Esophagus muscularis mucosa (tissue), 4 donors: ENCODE data around the gene PAXIP1. TPM values are rescaled to one million over a fixed set of nuclear protein-coding genes. Genes with fewer than 3 reads are reported as not detected.

Source experiments
- DNase-seq: peaks from one replicate; pipeline ENCODE4 v3.0.0-alpha.2; 2017; ENCODE audit errors: extremely low spot score
- H3K27ac ChIP-seq, 4 donors: fragments of 200-600 bp; sonication (generic); replicated peaks in 1 of 4; 1 replicate in 3 of 4; 2 replicates in 1 of 4; pipeline ENCODE4 v1.5.1; 2016 to 2019; ENCODE audit warnings: mild to moderate bottlenecking in 1 of 4
- H3K27me3 ChIP-seq, 4 donors: fragments of 200-600 bp; sonication (generic); one replicate each; pipeline versions ENCODE4 v1.5.1 to v1.6.0; 2016 to 2019
- H3K36me3 ChIP-seq, 4 donors: fragments of 200-600 bp; sonication (generic); one replicate each; pipeline ENCODE4 v1.5.1; 2016 to 2019
- H3K4me1 ChIP-seq, 4 donors: fragments of 200-600 bp; sonication (generic); one replicate each; pipeline ENCODE4 v1.5.1; 2016 to 2019
- H3K4me3 ChIP-seq, 4 donors: fragments of 200-600 bp; sonication (generic); 1 replicate in 2 of 4; 2 replicates in 2 of 4; pipeline ENCODE4 v1.5.1; 2016 to 2019; ENCODE audit warnings: mild to moderate bottlenecking in 4 of 4, moderate library complexity in 1 of 4
- H3K9me3 ChIP-seq, 4 donors: fragments of 200-600 bp; sonication (generic); 1 replicate in 3 of 4; 2 replicates in 1 of 4; pipeline ENCODE4 v1.5.1; 2016 to 2019
- EP300 ChIP-seq: sonication (generic); formaldehyde crosslinking; IDR thresholded peaks from one replicate; pipeline ENCODE4 v1.6.1; 2017; ENCODE audit warnings: antibody characterized with exemption
- POLR2A ChIP-seq: fragments of 450-650 bp; IDR thresholded peaks from one replicate; pipeline ENCODE4 v1.6.1; 2017; ENCODE audit warnings: antibody characterized with exemption, moderate library complexity, mild to moderate bottlenecking, low read depth
- POLR2AphosphoS5 ChIP-seq, 2 donors: sonication (generic); formaldehyde crosslinking; IDR thresholded peaks; one replicate each; pipeline ENCODE4 v1.6.1; 2017; ENCODE audit warnings: antibody characterized with exemption in 2 of 2
- WGBS: methylation state at CpG from one replicate; pipeline ENCODE4 v1.1.5; 2018; 5-methylcytosine and 5-hydroxymethylcytosine counted together
- intact Hi-C: fragments of 100-400 bp; cut with DNase I; formaldehyde crosslinking; loops from one replicate; pipeline ENCODE4 v1.15.1; 2023
- total RNA-seq, 4 donors: library from RNA; depleted of rRNA; stranded (reverse); fragments of >200 nt; gene quantifications; one replicate each; pipeline versions ENCODE4 v1.1.0 to v1.2.1, GENCODE V29; 2016
- TF ChIP-seq, protein P1 (sequence below), 3 experiments: fragments of 200-600 bp in 2 of 3; fragments of 450-650 bp in 1 of 3; sonication (generic) in 2 of 3; IDR thresholded peaks; one replicate each; pipeline ENCODE4 v1.5.1; 2017 to 2019; ENCODE audit warnings: antibody characterized with exemption in 3 of 3, mild to moderate bottlenecking in 2 of 3, moderate library complexity in 1 of 3

Gene PAXIP1
- total RNA-seq, 4 donors from 2014 or later, result 7.6 to 12.3 (median 9.5) TPM

DNA sequence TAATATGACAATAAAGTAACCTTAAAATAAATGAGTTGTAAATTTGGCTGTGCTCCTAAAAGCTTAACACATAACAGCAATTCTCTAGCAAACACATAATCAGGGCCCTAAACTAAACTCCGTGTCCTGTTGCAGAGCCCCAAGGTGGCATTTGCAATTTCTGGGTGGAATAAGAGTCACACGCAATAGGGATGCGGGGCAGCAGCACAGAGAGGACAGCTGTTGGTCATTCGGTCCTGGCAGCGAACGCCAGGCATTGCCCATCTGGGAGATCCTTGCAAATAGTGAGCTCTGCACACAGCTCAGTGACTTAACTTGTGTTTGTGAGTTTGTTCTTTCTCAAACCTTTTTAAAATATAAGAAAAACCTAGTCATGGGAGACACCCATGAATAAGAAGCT, 25.7 kb downstream of the PAXIP1 start:
- TF ChIP-seq POLR2A, result no peak
- no peak for TF ChIP-seq POLR2AphosphoS5 (IDR thresholded peaks at IDR 0.05)
- TF ChIP-seq EP300, result no peak
- TF ChIP-seq, protein P1, sequence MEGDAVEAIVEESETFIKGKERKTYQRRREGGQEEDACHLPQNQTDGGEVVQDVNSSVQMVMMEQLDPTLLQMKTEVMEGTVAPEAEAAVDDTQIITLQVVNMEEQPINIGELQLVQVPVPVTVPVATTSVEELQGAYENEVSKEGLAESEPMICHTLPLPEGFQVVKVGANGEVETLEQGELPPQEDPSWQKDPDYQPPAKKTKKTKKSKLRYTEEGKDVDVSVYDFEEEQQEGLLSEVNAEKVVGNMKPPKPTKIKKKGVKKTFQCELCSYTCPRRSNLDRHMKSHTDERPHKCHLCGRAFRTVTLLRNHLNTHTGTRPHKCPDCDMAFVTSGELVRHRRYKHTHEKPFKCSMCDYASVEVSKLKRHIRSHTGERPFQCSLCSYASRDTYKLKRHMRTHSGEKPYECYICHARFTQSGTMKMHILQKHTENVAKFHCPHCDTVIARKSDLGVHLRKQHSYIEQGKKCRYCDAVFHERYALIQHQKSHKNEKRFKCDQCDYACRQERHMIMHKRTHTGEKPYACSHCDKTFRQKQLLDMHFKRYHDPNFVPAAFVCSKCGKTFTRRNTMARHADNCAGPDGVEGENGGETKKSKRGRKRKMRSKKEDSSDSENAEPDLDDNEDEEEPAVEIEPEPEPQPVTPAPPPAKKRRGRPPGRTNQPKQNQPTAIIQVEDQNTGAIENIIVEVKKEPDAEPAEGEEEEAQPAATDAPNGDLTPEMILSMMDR (IDR thresholded peaks at IDR 0.05), result no peak
- 97% methylated on average over 6 of the region's 6 CpGs for WGBS
- no peak for DNase-seq
- intact Hi-C loops, result no loop called here
- Histone ChIP-seq H3K9me3 (no peaks in the 10 kb centered on the region), H3K4me3 (no peak overlapping the region), H3K27me3 (no peaks in the 10 kb centered on the region), H3K27ac (no peak overlapping the region), H3K36me3 (peaks cover 6 to 60% (median 29%) of the 10 kb centered on the region in 4 donors), H3K4me1 (no peaks in the 10 kb centered on the region)

DNA sequence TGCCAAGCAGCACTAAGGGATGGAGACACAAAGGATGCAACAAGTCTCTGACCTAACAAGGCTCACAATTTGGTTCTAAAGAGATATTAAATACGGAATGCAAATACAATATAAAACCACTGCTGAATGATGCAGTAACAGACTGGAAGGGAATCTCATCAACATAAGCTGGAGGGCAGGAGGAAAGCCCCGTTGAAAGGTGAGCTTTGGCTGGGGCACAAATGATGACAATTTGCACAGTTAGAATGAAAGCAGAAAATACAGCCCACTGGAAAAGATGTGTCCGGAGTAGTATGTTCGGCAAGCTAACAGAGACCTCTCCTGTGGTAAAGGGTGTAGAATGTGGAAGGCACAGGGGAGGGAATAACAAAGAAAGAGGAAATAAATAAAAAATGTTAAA, 26.1 kb downstream of the PAXIP1 start:
- H3K27me3 ChIP-seq, result no peaks in the 10 kb centered on the region
- H3K9me3 ChIP-seq, result no peaks in the 10 kb centered on the region
- DNase-seq, result no peak
- H3K36me3 ChIP-seq, result peaks cover 6 to 57% (median 28%) of the 10 kb centered on the region in 4 donors
- WGBS, result 94% methylated on average over 4 of the region's 4 CpGs
- intact Hi-C loops, result no loop called here
- no peak overlapping the region for H3K27ac ChIP-seq
- no peak for TF ChIP-seq POLR2A
- no peak for TF ChIP-seq POLR2AphosphoS5 (IDR thresholded peaks at IDR 0.05)
- TF ChIP-seq, protein P1 (IDR thresholded peaks at IDR 0.05), result no peak
- no peak for TF ChIP-seq EP300
- no peaks in the 10 kb centered on the region for H3K4me1 ChIP-seq
- H3K4me3 ChIP-seq, result no peak overlapping the region

DNA sequence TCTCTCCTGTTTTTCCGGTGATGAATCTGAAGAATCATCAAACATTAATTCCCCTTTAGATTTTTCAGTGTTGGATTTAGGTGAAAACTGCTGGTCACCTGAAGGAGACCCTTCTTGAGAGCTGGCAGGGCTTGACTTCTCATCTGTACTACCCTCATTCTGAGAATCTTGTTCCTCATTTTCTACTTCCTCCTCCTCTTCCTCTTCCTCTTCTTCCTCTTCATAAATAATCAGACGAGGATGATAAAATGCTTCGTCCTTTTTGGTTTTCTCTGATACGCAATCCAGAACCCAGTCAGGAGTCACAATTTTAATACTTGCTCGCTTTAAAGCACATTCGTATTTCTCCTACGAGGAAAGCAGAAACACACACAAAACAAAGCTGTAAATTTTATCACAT, 26.9 kb downstream of the PAXIP1 start:
- TF ChIP-seq, protein P1 (IDR thresholded peaks at IDR 0.05), result no peak
- no peak for TF ChIP-seq EP300
- TF ChIP-seq POLR2A, result no peak
- no peak for TF ChIP-seq POLR2AphosphoS5 (IDR thresholded peaks at IDR 0.05)
- no peak overlapping the region for H3K27ac ChIP-seq
- H3K4me3 ChIP-seq, result no peak overlapping the region
- 94% methylated on average over 7 of the region's 7 CpGs for WGBS
- H3K9me3 ChIP-seq, result no peaks in the 10 kb centered on the region
- no peak for DNase-seq
- intact Hi-C loops, result no loop called here
- no peaks in the 10 kb centered on the region for H3K4me1 ChIP-seq
- H3K36me3 ChIP-seq, result peaks cover 7 to 62% (median 29%) of the 10 kb centered on the region in 4 donors
- no peaks in the 10 kb centered on the region for H3K27me3 ChIP-seq

DNA sequence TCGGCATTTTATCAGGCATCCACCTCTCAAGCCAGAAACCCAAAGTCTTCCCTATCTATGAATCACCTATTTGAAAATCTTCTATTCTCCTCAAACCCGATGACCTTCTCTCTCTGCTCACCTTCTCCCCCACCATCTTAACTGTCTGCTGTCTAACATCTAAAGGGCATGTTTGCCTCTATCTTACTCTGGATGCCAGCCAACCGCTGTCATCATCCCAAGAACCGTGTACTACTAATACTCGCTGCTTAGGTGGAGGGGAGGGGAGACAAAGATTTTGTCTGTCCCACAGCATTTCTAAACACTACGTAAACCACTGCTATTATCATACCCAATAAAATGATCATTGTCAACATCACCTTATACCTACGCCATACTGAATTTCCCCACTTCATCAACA, 29.5 kb downstream of the PAXIP1 start:
- TF ChIP-seq POLR2AphosphoS5 (IDR thresholded peaks at IDR 0.05) (no peak), POLR2A (no peak), EP300 (no peak)
- TF ChIP-seq, protein P1 (IDR thresholded peaks at IDR 0.05), result no peak
- Histone ChIP-seq H3K36me3 (peaks cover 14 to 72% (median 37%) of the 10 kb centered on the region in 4 donors), H3K9me3 (no peaks in the 10 kb centered on the region), H3K4me3 (no peak overlapping the region), H3K27ac (no peak overlapping the region), H3K4me1 (no peaks in the 10 kb centered on the region), H3K27me3 (no peaks in the 10 kb centered on the region)
- no peak for DNase-seq
- intact Hi-C loops, result no loop called here
- 92% methylated on average over 7 of the region's 7 CpGs for WGBS

DNA sequence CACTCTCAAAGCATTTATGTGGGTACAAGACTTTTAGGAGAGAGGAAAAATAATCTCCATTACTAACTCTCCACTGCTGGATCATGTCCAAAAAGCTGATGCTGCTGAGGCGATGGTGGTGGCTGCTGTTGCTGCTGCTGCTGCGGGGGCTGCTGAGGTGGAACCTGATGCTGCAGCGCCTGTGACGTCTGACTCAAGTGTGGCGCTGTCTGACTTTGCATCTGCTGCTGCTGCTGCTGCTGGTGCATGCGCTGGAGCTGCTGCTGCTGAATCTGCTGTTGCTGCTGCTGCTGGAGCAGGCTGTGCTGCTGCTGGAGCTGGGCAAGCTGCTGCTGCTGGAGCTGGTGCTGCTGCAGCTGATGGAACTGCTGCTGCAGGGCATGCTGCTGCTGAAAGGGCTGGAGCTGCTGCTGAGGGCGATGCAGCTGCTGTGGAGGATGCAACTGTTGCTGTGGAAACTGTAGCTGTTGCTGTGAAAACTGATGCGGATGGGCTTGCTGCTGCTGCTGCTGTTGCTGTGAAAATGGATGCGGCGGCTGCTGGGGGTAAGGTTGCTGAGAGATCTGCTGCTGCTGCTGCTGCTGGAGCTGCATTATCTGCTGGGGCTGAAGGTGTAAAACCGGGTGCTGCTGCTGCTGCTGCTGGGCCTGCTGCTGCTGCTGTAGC, 34.5 kb downstream of the PAXIP1 start:
- intact Hi-C loops, result no loop called here
- Histone ChIP-seq H3K36me3 (peaks cover 26 to 81% (median 48%) of the 10 kb centered on the region in 4 donors), H3K4me3 (no peak overlapping the region), H3K9me3 (no peaks in the 10 kb centered on the region), H3K27ac (no peak overlapping the region), H3K4me1 (peaks cover 0 to 9% (median 0%) of the 10 kb centered on the region in 4 donors), H3K27me3 (no peaks in the 10 kb centered on the region)
- TF ChIP-seq EP300 (no peak), POLR2AphosphoS5 (IDR thresholded peaks at IDR 0.05) (no peak), POLR2A (no peak)
- TF ChIP-seq, protein P1 (IDR thresholded peaks at IDR 0.05), result no peak
- 88% methylated on average over 10 of the region's 11 CpGs for WGBS
- DNase-seq, result no peak
